ENCODE data around the gene BRCC3. TPM values are rescaled to one million over a fixed set of nuclear protein-coding genes. Genes with fewer than 3 reads are reported as not detected.
"Not testable (repeated sequence)": the region's sequence is repeated elsewhere in the genome, so short reads cannot be mapped to it uniquely, and the experiment has no call there.

BRCC3 gene
- total RNA-seq, 1 donor from 2014 or later: 23.3 TPM

DNA sequence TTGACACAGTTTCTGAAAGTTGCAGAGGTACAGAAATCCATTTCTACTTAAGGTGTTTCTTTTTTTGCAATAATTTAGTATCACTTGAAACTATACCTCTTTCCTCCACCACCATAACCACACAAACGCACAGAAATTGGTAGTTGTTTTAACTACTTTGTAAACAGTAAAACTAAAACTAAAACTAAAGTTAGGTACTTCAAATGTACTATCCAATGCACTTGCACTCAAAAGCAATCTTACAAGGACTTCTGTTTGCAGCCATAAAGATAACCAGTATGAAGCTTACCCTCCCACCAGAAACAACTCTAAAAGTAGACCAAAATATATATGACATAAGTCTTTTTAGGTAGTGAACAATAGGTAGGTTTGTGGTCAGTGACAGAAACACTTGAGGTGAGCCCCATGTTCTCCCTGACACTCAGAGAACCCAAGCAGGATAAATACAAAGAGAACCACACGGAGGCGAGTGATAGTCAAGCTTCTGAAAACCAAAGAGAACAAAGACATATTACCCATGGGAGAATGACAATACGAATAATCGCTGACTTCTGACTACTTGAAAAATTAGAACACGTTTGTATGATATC lies 72.7 kb downstream of the BRCC3 start:
- DNase-seq (ENCODE audit: low spot score): no peak

DNA sequence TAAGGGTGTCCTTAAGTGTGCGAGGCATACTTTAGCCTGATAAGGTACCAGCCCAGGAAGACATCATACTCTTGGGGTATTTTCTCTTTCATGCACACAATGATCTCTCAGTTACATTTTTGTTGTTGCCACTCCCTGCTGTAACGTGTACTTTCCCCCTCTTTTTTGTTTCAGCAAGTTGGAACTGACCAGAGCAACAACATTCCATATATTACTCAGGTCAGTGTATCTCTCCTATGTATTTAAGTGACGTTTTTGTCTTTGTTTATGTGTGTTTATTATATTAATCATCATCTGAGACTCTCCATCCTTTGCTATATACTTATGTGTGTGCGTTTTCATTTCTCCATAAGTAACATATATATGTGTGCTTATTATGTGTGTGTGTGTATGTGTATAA lies 73.6 kb downstream of the BRCC3 start:
- no peak for DNase-seq (ENCODE audit: low spot score)

DNA sequence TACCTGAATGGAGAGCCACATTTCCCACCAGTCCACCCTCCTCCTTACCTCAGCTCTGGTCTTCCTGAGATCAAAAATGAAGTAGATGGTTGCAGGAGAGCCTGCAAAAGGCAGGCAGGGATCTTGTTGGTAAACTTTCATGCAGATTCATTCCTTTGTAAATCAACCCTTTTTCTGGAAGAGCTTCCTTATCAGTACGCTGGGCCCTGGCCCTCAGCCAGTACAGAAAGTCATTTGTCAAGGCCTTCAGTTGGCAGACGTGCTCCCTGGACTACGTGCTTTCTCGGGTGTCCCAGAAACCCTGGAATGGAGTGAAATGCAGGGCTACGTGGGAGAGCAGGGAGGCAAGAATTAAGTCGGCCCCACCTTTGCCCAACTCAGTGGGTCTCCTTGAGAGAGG lies 76.3 kb downstream of the BRCC3 start:
- DNase-seq (ENCODE audit: low spot score): not testable (repeated sequence)

DNA sequence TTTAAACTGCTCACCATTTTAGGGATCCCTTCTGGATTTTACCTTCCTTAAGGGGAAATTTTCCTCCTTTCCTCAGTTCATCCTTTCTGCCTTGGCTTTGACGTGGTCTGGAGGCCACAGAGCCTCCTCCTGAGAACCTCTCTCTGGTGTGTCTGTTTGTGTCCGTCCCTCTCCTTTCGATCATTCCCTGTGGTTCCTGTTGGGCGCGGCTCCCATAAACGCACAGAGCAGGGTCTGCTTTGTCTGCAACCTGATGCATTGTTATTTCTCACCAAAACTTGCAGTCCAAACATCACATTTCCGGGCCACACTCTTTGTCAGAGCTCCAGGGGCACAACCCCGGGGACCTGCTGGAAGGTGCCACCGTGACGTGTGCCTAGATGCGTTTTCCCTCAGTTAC lies 76.9 kb downstream of the BRCC3 start:
- DNase-seq (ENCODE audit: low spot score): not testable (repeated sequence)

DNA sequence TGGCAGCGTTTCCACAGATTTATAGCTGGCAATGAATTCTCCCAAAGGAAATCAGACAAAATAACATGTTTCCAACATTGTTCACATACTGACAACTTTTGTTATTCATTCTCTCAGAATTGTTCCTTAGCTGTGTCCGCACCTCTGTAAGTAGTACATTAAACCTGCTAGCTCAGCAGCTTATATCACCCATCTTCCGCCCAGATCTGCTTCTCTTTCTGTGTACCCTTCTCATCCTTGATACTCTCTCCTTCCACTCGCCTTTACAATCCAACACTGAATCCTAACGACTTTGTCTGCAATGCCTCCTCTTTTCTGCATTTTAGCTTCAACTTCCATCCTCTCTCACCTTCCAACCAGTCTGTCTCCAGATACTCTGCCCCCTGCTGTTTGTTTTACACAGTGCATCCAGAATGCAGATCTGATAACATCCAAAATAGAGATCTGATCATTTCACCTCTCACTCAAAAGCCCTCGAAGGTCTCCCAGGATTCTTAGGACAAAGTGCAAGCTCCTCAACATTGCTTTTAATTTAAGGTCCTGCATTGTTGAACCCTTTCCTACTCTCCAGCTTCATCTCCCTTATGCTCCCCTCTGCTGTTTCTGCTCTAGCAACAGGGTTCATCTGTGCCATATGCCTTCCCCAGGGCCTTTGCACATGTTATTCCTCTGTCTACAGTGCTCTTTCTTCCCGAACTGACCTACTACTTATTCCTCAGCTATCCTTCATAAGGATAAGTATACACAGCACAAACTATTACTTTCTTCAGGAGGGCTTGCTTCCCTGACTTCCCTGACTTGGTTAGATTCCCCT lies 77.6 kb downstream of the BRCC3 start:
- no peak for DNase-seq (ENCODE audit: low spot score)

DNA sequence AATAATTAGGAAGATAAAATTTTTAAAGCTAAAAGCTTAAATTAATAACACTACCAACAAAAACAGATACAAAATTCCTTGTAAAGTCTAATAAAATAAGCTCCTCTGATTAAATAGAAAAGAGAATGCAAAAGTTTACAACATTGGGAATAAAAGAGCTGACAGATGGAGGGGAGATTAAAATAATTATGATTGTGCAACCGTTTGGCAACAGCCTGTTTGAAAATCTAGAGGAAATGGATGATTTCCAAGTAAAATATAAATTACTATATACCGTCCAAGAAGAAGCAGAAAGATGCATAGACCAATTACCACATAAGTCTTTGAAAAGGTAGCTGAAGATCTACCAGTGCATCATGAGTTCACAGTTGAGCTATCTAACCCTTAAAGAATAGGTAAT lies 98.6 kb downstream of the BRCC3 start:
- DNase-seq (ENCODE audit: low spot score): no peak

Other genes with a start within 250 kb of the BRCC3 start
- gene SMIM9, start 236.8 kb upstream of the BRCC3 start, total RNA-seq: not detected
- gene F8A1, start 185.2 kb upstream of the BRCC3 start, total RNA-seq: 35.7 TPM
- gene F8, start 48.8 kb upstream of the BRCC3 start, total RNA-seq: 28.2 TPM
- 78.4 TPM for gene FUNDC2, start 44.7 kb upstream of the BRCC3 start, total RNA-seq
- gene CMC4, start 372 bp upstream of the BRCC3 start, total RNA-seq: 9.1 TPM
- gene MTCP1, start 372 bp upstream of the BRCC3 start, total RNA-seq: 17.7 TPM
- 40.5 TPM for gene VBP1, start 145.0 kb downstream of the BRCC3 start, total RNA-seq
- gene RAB39B, start 193.0 kb downstream of the BRCC3 start, total RNA-seq: 0.86 TPM